Measurements from ENCODE around the gene ANKIB1.

- peak in 2 of 5 experiments; percentile 27 to 32 for TF ChIP-seq CTCF (IDR thresholded peaks at IDR 0.05 in 4 of 5, conservative IDR thresholded peaks at IDR 0.05 in 1 of 5)
- no peak for TF ChIP-seq POLR2A (IDR thresholded peaks at IDR 0.05)
Observed at GRCh38 chr7:92448205-92448747, 202.5 kb downstream of the ANKIB1 start.
